Gastroesophageal sphincter (tissue), 4 donors: ENCODE results near the gene RXFP1. TPM values are rescaled to one million over a fixed set of nuclear protein-coding genes. Genes with fewer than 3 reads are reported as not detected.

Source experiments
- ATAC-seq: fragments of 150-250 bp; one replicate; pipeline ENCODE4 v1.9.1; 2016; ENCODE audit warnings: mild to moderate bottlenecking, moderate library complexity
- H3K27ac ChIP-seq, 4 donors: fragments of 200-600 bp; sonication (generic) in 3 of 4; 1 replicate in 3 of 4; 2 replicates in 1 of 4; pipeline ENCODE4 v1.5.1; 2016 to 2019
- H3K27me3 ChIP-seq: fragments of 200-600 bp; sonication (generic); one replicate; pipeline ENCODE4 v1.5.1; 2019
- H3K36me3 ChIP-seq, 2 donors: fragments of 200-600 bp; sonication (generic); one replicate each; pipeline ENCODE4 v1.5.1; 2019; ENCODE audit warnings: control low read depth in 1 of 2
- H3K4me1 ChIP-seq, 3 donors: fragments of 200-600 bp; sonication (generic); 1 replicate in 2 of 3; 2 replicates in 1 of 3; pipeline ENCODE4 v1.5.1; 2016 to 2019; ENCODE audit warnings: control low read depth in 2 of 3
- H3K4me3 ChIP-seq, 2 donors: fragments of 200-600 bp; sonication (generic); one replicate each; pipeline ENCODE4 v1.5.1; 2019; ENCODE audit warnings: mild to moderate bottlenecking in 1 of 2, moderate library complexity in 1 of 2
- H3K9me3 ChIP-seq, 3 donors: fragments of 200-600 bp; sonication (generic); one replicate each; pipeline ENCODE4 v1.5.1; 2017 to 2019; ENCODE audit warnings: control low read depth in 2 of 3
- CTCF ChIP-seq, 4 experiments: fragments of 200-600 bp in 2 of 4; fragments of 450-650 bp in 2 of 4; sonication (generic) in 1 of 4; IDR thresholded peaks; one replicate each; pipeline ENCODE4 v1.5.1; 2017 to 2019; ENCODE audit warnings: antibody characterized with exemption in 4 of 4, mild to moderate bottlenecking in 2 of 4, moderate library complexity in 2 of 4
- EP300 ChIP-seq: sonication (generic); formaldehyde crosslinking; IDR thresholded peaks from one replicate; pipeline ENCODE4 v1.6.1; 2017; ENCODE audit warnings: antibody characterized with exemption, mild to moderate bottlenecking
- POLR2A ChIP-seq, 2 donors: fragments of 450-650 bp; IDR thresholded peaks; one replicate each; pipeline ENCODE4 v1.6.1; 2017; ENCODE audit warnings: antibody characterized with exemption in 2 of 2, mild to moderate bottlenecking in 2 of 2, moderate library complexity in 1 of 2
- POLR2AphosphoS5 ChIP-seq: sonication (generic); formaldehyde crosslinking; IDR thresholded peaks from one replicate; pipeline ENCODE4 v1.6.1; 2017; ENCODE audit warnings: antibody characterized with exemption
- WGBS, 2 donors: methylation state at CpG; one replicate each; pipeline ENCODE4 v1.1.5; 2018; ENCODE audit warnings: low coverage in 1 of 2; 5-methylcytosine and 5-hydroxymethylcytosine counted together
- small RNA-seq, 4 donors: library from RNA; depleted of rRNA; stranded (forward); fragments of <200 nt; gene quantifications; one replicate each; pipeline ENCODE3, GENCODE V24; 2016
- total RNA-seq, 4 donors: library from RNA; depleted of rRNA; stranded (reverse); fragments of >200 nt; gene quantifications; one replicate each; pipeline ENCODE4 v1.1.0, GENCODE V29; 2016

The RXFP1 gene
- total RNA-seq, 4 donors from 2014 or later, result not detected

- no peaks in the 10 kb centered on the region for H3K27me3 ChIP-seq
- 97 to 100% methylated on average over 1 to 2 of the region's 2 CpGs for WGBS, 2 donors
- no peak overlapping the region for H3K27ac ChIP-seq
- ATAC-seq, result no peak
- TF ChIP-seq EP300, result no peak
- TF ChIP-seq POLR2A (IDR thresholded peaks at IDR 0.05), result no peak
- no peak for TF ChIP-seq POLR2AphosphoS5
- TF ChIP-seq CTCF (IDR thresholded peaks at IDR 0.05), result no peak
- H3K36me3 ChIP-seq, result peaks cover 0 to 25% of the 10 kb centered on the region in 2 donors
- H3K4me1 ChIP-seq, result peaks cover 0 to 25% (median 0%) of the 10 kb centered on the region in 3 donors
- no peak overlapping the region for H3K4me3 ChIP-seq
- no peaks in the 10 kb centered on the region for H3K9me3 ChIP-seq
Observed at GRCh38 chr4:158678767-158679166, 157.1 kb downstream of the RXFP1 start.

- Histone ChIP-seq H3K27me3 (no peaks in the 10 kb centered on the region), H3K9me3 (no peaks in the 10 kb centered on the region), H3K36me3 (peaks cover 3 to 52% of the 10 kb centered on the region in 2 donors), H3K4me1 (peaks cover 0 to 9% (median 0%) of the 10 kb centered on the region in 3 donors), H3K4me3 (no peak overlapping the region), H3K27ac (no peak overlapping the region)
- TF ChIP-seq EP300, result no peak
- TF ChIP-seq POLR2AphosphoS5, result no peak
- no peak for TF ChIP-seq CTCF (IDR thresholded peaks at IDR 0.05)
- no peak for TF ChIP-seq POLR2A (IDR thresholded peaks at IDR 0.05)
- 50 to 58% methylated on average over 1 of the region's 1 CpG for WGBS, 2 donors
- ATAC-seq, result no peak
Observed at GRCh38 chr4:158681629-158682028, 159.9 kb downstream of the RXFP1 start.

- TF ChIP-seq POLR2A (IDR thresholded peaks at IDR 0.05), result no peak
- TF ChIP-seq EP300, result no peak
- Histone ChIP-seq H3K27ac (no peak overlapping the region), H3K4me3 (no peak overlapping the region), H3K9me3 (no peaks in the 10 kb centered on the region), H3K27me3 (no peaks in the 10 kb centered on the region), H3K4me1 (peaks cover 0 to 9% (median 0%) of the 10 kb centered on the region in 3 donors), H3K36me3 (peaks cover 3 to 56% of the 10 kb centered on the region in 2 donors)
- WGBS, 2 donors, result 21 to 31% methylated on average over 2 of the region's 2 CpGs
- ATAC-seq, result no peak
Observed at GRCh38 chr4:158682066-158682465, 160.4 kb downstream of the RXFP1 start.

GRCh38 chr4:158688813-158689212 is 167.1 kb downstream of the RXFP1 start:
- 80 to 92% methylated on average over 1 of the region's 1 CpG for WGBS, 2 donors
- H3K4me1 ChIP-seq, result no peaks in the 10 kb centered on the region
- ATAC-seq, result no peak
- H3K36me3 ChIP-seq, result peaks cover 3 to 93% of the 10 kb centered on the region in 2 donors
- H3K27ac ChIP-seq, result no peak overlapping the region
- H3K4me3 ChIP-seq, result no peak overlapping the region
- no peaks in the 10 kb centered on the region for H3K27me3 ChIP-seq
- H3K9me3 ChIP-seq, result no peaks in the 10 kb centered on the region
- TF ChIP-seq EP300, result no peak
- no peak for TF ChIP-seq POLR2AphosphoS5
- no peak for TF ChIP-seq POLR2A (IDR thresholded peaks at IDR 0.05)
- no peak for TF ChIP-seq CTCF (IDR thresholded peaks at IDR 0.05)

Small RNA genes within 50 kb of the gene (small RNA-seq; reads per million reads assigned to genes)
- 0 reads per million in 4 donors for gene RF00012

Other genes starting within 250 kb of the RXFP1 start
- gene C4orf46, start 150.0 kb downstream of the RXFP1 start, total RNA-seq, result 1 to 10 TPM; 2.8 to 4.2 (median 3.6) TPM
- gene ETFDH, start 150.4 kb downstream of the RXFP1 start, total RNA-seq, result 10 to 100 TPM; 32.0 to 46.7 (median 38.9) TPM
- gene PPID, start 201.5 kb downstream of the RXFP1 start, total RNA-seq, result 10 to 100 TPM; 22.2 to 27.6 (median 25.7) TPM
- 100 to 1,000 TPM in 1 of 4 donors, 10 to 100 TPM in 3; 53.0 to 135 (median 70.5) TPM for gene FNIP2, start 247.1 kb downstream of the RXFP1 start, total RNA-seq